ENCODE data around the gene ZNF777.
A peak's percentile ranks its signal among the peaks of the same experiment; 100 is the strongest.

Gene ZNF777

GRCh38 chr7:149476791-149477190 lies 15.9 kb upstream of the ZNF777 start:
- DNase-seq (ENCODE audit: low read depth) = no peak
- no peak for TF ChIP-seq CTCF (IDR thresholded peaks at IDR 0.05; ENCODE audit: low read depth, low read length, missing control alignments)
- H3K4me3 ChIP-seq (ENCODE audit: low read depth, low read length) = no peak overlapping the region

- TF ChIP-seq CTCF (IDR thresholded peaks at IDR 0.05; ENCODE audit: low read depth, low read length, missing control alignments) = no peak
- no peak overlapping the region for H3K4me3 ChIP-seq (ENCODE audit: low read depth, low read length)
Observed at GRCh38 chr7:149475121-149476045, 14.5 kb upstream of the ZNF777 start.

DNA sequence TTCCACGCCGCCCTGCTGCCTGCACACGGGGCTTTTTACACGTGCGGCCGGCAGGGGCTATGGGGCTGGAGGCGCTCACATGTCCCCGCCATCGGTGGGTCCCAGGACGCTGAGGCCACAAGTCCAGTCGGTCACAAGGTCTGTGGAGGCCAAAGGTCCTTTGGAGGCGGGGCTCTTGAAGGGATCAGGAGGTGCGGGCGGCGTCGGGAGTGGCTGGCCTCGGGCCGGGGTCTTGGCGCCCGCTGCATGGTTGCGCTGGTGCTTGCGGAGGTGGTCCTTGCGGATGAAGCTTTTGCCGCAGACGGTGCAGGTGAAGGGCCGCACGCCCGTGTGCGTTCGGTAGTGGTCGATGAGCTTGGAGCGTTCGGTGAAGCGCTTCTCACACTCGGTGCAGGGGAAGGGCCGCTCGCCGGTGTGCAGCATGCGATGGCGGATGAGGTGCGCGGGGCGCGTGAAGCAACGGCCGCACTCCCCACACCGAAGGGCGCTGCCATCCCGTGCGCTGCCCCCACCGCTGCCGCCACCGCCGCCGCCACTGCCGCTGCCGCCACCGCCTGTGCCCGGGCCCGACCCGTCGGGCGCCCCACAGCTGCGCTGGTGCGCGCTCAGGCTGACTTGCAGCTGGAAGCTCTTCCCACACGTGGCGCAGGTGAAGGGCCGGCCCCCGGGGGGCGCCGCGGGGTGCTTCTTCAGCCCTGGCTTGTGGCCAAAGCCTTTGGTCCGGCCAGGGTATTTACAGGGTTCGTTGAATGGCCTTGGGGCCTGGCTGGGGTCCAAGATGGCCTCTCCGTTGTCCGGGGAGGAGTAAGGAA lies 13.7 kb upstream of the ZNF777 start:
- no peak overlapping the region for H3K4me3 ChIP-seq (ENCODE audit: low read depth, low read length)
- DNase-seq (ENCODE audit: low read depth) = no peak
- TF ChIP-seq CTCF (IDR thresholded peaks at IDR 0.05; ENCODE audit: low read depth, low read length, missing control alignments) = peak; percentile 4

More at GRCh38 chr7:149475121-149476045, 14.5 kb upstream of the ZNF777 start:
- DNase-seq (ENCODE audit: low read depth) = no peak

DNA sequence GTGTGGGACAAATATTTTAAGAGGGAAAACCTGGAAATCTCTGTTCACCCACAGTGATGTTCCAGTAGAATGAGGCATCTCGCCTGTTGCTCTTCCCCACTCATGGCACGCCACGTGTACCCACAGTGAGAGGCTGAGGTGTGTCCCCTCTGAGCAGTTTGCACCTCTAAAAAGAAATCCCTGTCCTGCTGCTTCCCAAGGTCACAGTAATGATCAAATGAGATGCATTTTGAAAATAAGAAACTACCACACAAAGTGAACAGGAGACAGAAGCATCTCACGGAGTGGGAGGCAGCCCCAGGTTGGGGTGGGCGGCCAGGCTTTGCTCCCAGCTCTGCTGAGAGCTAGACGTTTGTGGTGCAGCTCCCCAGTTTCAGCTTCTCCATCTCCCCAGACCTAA lies 12.4 kb upstream of the ZNF777 start:
- no peak for TF ChIP-seq CTCF (IDR thresholded peaks at IDR 0.05; ENCODE audit: low read depth, low read length, missing control alignments)
- H3K4me3 ChIP-seq (ENCODE audit: low read depth, low read length) = no peak overlapping the region

GRCh38 chr7:149471289-149471953 lies 10.6 kb upstream of the ZNF777 start:
- no peak overlapping the region for H3K4me3 ChIP-seq (ENCODE audit: low read depth, low read length)
- no peak for DNase-seq (ENCODE audit: low read depth)
- TF ChIP-seq CTCF (IDR thresholded peaks at IDR 0.05; ENCODE audit: low read depth, low read length, missing control alignments) = no peak

More for the DNA sequence above, 12.4 kb upstream of the ZNF777 start:
- DNase-seq (ENCODE audit: low read depth) = no peak

DNA sequence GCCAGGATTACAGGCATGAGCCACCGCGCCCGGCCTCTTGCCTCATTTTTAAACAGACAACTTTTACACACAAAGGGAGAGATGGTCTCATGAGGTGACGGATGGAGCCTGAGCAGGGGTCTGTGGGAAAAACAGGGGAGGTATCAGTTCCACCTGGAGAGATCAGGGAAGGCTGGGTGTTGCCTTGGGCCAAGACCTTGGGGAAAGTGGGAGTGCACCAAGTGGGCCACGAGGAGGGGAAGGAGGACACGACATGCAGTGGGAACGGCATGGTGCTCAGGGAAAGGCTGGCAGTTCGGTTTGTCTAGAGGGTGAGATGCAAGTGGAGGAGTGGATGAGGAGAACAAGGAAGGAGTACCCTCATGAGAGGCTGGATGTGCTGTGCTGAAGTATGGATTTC lies 8.9 kb upstream of the ZNF777 start:
- DNase-seq (ENCODE audit: low read depth) = no peak
- no peak for TF ChIP-seq CTCF (IDR thresholded peaks at IDR 0.05; ENCODE audit: low read depth, low read length, missing control alignments)
- no peak overlapping the region for H3K4me3 ChIP-seq (ENCODE audit: low read depth, low read length)
